Transverse colon (tissue), 4 donors: Measurements from ENCODE around the gene LPCAT4. TPM values are rescaled to one million over a fixed set of nuclear protein-coding genes. Genes with fewer than 3 reads are reported as not detected.
A peak's percentile ranks its signal among the peaks of the same experiment; 100 is the strongest.

Experiments
- DNase-seq: peaks from one replicate; pipeline ENCODE4 v3.0.0-alpha.2; 2019
- H3K27ac ChIP-seq, 4 donors: fragments of 200-600 bp; sonication (generic); 2 replicates each; pipeline ENCODE4 v1.5.1; 2016 to 2018; ENCODE audit warnings: inconsistent platforms in 4 of 4
- H3K27me3 ChIP-seq: fragments of 200-600 bp; sonication (generic); 2 replicates; pipeline ENCODE4 v1.5.1; 2017; ENCODE audit warnings: inconsistent platforms
- H3K36me3 ChIP-seq, 4 donors: fragments of 200-600 bp; sonication (generic); 2 replicates each; pipeline ENCODE4 v1.5.1; 2017 to 2019; ENCODE audit warnings: inconsistent platforms in 4 of 4
- H3K4me1 ChIP-seq, 4 donors: fragments of 200-600 bp; sonication (generic); 2 replicates each; pipeline ENCODE4 v1.5.1; 2017 to 2020; ENCODE audit warnings: inconsistent platforms in 4 of 4
- H3K4me3 ChIP-seq, 4 donors: fragments of 200-600 bp; sonication (generic); 1 replicate in 1 of 4; 2 replicates in 3 of 4; pipeline versions ENCODE4 v1.5.1 to v1.6.1; 2017 to 2019; ENCODE audit warnings: inconsistent platforms in 4 of 4
- H3K9me3 ChIP-seq, 2 donors: fragments of 200-600 bp; sonication (generic); 2 replicates each; pipeline ENCODE4 v1.5.1; 2017 to 2019; ENCODE audit warnings: inconsistent platforms in 2 of 2
- CTCF ChIP-seq, 5 experiments: fragments of 200-600 bp in 3 of 5; fragments of 450-650 bp in 2 of 5; sonication (generic) in 3 of 5; IDR thresholded peaks; 1 replicate in 2 of 5; 2 replicates in 3 of 5; pipeline ENCODE4 v1.5.1; 2016 to 2017; ENCODE audit warnings: antibody characterized with exemption in 5 of 5, inconsistent platforms in 3 of 5, mild to moderate bottlenecking in 2 of 5, moderate library complexity in 1 of 5
- EP300 ChIP-seq: sonication (generic); formaldehyde crosslinking; IDR thresholded peaks from one replicate; pipeline ENCODE4 v1.6.1; 2017; ENCODE audit warnings: antibody characterized with exemption, low read depth
- POLR2A ChIP-seq: fragments of 450-650 bp; IDR thresholded peaks from one replicate; pipeline ENCODE4 v1.6.1; 2016; ENCODE audit warnings: antibody characterized with exemption, mild to moderate bottlenecking, moderate library complexity
- POLR2AphosphoS5 ChIP-seq, 3 donors: sonication (generic); formaldehyde crosslinking; IDR thresholded peaks; one replicate each; pipeline ENCODE4 v1.6.1; 2016; ENCODE audit warnings: antibody characterized with exemption in 3 of 3
- WGBS, 2 donors: methylation state at CpG; one replicate each; pipeline ENCODE4 v1.1.5; 2018; ENCODE audit warnings: low coverage in 1 of 2; 5-methylcytosine and 5-hydroxymethylcytosine counted together
- in situ Hi-C, 4 donors: fragments of 200-750 bp; cut with MboI; loops; one replicate each; pipeline versions ENCODE4 v1.15.0 to v1.15.1; 2017; ENCODE audit warnings: low sequenced_read_pairs in 3 of 4, low pct_ligation_motif_present in 1 of 4, low pct_unique_long_range_greater_than_20kb in 1 of 4
- intact Hi-C: fragments of 100-400 bp; cut with DNase I; formaldehyde crosslinking; loops from one replicate; pipeline ENCODE4 v1.15.1; 2023; ENCODE audit warnings: low total_unique reads
- total RNA-seq, 4 donors: library from RNA; depleted of rRNA; stranded (reverse); fragments of >200 nt; gene quantifications; one replicate each; pipeline ENCODE4 v1.1.0, GENCODE V29; 2016

Gene LPCAT4
- total RNA-seq, 4 donors from 2014 or later, result 109 to 380 (median 143) TPM

- in situ Hi-C loops, result loop anchor here in 1 of 4 donors (25.0 kb wide), 1 partner anchor 241 kb away; no protein-coding TSS in a partner anchor
- WGBS, 2 donors, result 70 to 90% methylated on average over 4 of the region's 4 CpGs
Observed at GRCh38 chr15:34327906-34328305, 39.1 kb downstream of the LPCAT4 start.

GRCh38 chr15:34325368-34325767, 41.6 kb downstream of the LPCAT4 start:
- Histone ChIP-seq H3K27me3 (no peaks in the 10 kb centered on the region), H3K9me3 (no peaks in the 10 kb centered on the region), H3K36me3 (no peaks in the 10 kb centered on the region), H3K4me3 (no peak overlapping the region), H3K27ac (no peak overlapping the region), H3K4me1 (no peaks in the 10 kb centered on the region)
- no peak for DNase-seq
- TF ChIP-seq CTCF (IDR thresholded peaks at IDR 0.05) (no peak), EP300 (no peak), POLR2AphosphoS5 (IDR thresholded peaks at IDR 0.05) (no peak), POLR2A (no peak)
- intact Hi-C loops (no loop called here), in situ Hi-C loops (loop anchor here in 1 of 4 donors (25.0 kb wide), 1 partner anchor 238 kb away; no protein-coding TSS in a partner anchor)

More at GRCh38 chr15:34327906-34328305, 39.1 kb downstream of the LPCAT4 start:
- H3K9me3 ChIP-seq, result no peaks in the 10 kb centered on the region
- intact Hi-C loops, result no loop called here
- TF ChIP-seq POLR2AphosphoS5 (IDR thresholded peaks at IDR 0.05) (no peak), POLR2A (no peak), CTCF (IDR thresholded peaks at IDR 0.05) (no peak), EP300 (no peak)
- H3K27ac ChIP-seq, result peak overlapping the region in 3 of 4 donors; percentile 11 to 53 (median 26)
- H3K4me3 ChIP-seq, result no peak overlapping the region
- H3K4me1 ChIP-seq, result no peaks in the 10 kb centered on the region
- H3K36me3 ChIP-seq, result no peaks in the 10 kb centered on the region
- no peak for DNase-seq
- no peaks in the 10 kb centered on the region for H3K27me3 ChIP-seq

GRCh38 chr15:34324933-34325332, 42.1 kb downstream of the LPCAT4 start:
- 88 to 95% methylated on average over 1 of the region's 1 CpG for WGBS, 2 donors
- Histone ChIP-seq H3K4me1 (no peaks in the 10 kb centered on the region), H3K27ac (no peak overlapping the region), H3K4me3 (no peak overlapping the region), H3K36me3 (no peaks in the 10 kb centered on the region), H3K27me3 (no peaks in the 10 kb centered on the region), H3K9me3 (no peaks in the 10 kb centered on the region)
- intact Hi-C loops (no loop called here), in situ Hi-C loops (loop anchor here in 1 of 4 donors (25.0 kb wide), 1 partner anchor 238 kb away; no protein-coding TSS in a partner anchor)
- no peak for DNase-seq
- no peak for TF ChIP-seq CTCF (IDR thresholded peaks at IDR 0.05)

GRCh38 chr15:34323217-34323616, 43.8 kb downstream of the LPCAT4 start:
- no peaks in the 10 kb centered on the region for H3K27me3 ChIP-seq
- H3K36me3 ChIP-seq, result no peaks in the 10 kb centered on the region
- WGBS, 2 donors, result 60 to 93% methylated on average over 1 to 10 of the region's 10 CpGs
- TF ChIP-seq POLR2AphosphoS5 (IDR thresholded peaks at IDR 0.05) (no peak), CTCF (IDR thresholded peaks at IDR 0.05) (no peak), EP300 (no peak), POLR2A (no peak)
- in situ Hi-C loops (no loop called here), intact Hi-C loops (no loop called here)
- no peaks in the 10 kb centered on the region for H3K9me3 ChIP-seq
- no peak overlapping the region for H3K27ac ChIP-seq
- H3K4me3 ChIP-seq, result no peak overlapping the region
- DNase-seq, result no peak
- H3K4me1 ChIP-seq, result peaks cover 0 to 7% (median 2%) of the 10 kb centered on the region in 4 donors
